ENCODE results near the gene MYPOP. TPM values are rescaled to one million over a fixed set of nuclear protein-coding genes. Genes with fewer than 3 reads are reported as not detected.

MYPOP gene
- total RNA-seq, 4 donors from 2014 or later: 1.8 to 4.3 (median 3.0) TPM

DNA sequence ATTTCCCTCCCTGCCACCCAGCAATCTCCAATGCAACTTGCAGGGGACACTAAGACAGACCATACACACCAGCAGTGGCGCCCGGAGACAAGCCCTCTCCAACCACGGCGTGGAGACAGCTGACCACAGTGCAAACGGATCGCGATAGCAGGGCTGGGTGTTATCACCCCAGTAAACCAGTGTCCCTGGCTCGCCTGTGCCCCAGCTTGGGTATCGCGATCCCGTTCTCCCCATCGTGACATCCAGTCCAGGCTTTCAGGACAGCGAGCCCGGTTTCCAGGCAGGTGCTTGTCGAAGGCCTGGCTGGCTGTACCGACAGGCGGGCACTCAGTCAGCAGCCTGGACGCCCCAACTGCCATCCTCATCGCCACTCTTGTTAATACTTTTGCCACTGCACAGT is 32.9 kb upstream of the MYPOP start:
- no peaks in the 10 kb centered on the region for H3K9me3 ChIP-seq
- H3K27ac ChIP-seq: no peak overlapping the region
- intact Hi-C loops (cut with DNase I): no loop called here
- H3K4me3 ChIP-seq (replicated peaks in 1 of 3): no peak overlapping the region
- WGBS, 2 donors: 61 to 67% methylated on average over 14 to 19 of the region's 19 CpGs
- no peaks in the 10 kb centered on the region for H3K36me3 ChIP-seq
- TF ChIP-seq POLR2A (IDR thresholded peaks at IDR 0.05) (no peak), CTCF (IDR thresholded peaks at IDR 0.05) (no peak)
- H3K27me3 ChIP-seq: no peaks in the 10 kb centered on the region
- no peak for DNase-seq
- no peaks in the 10 kb centered on the region for H3K4me1 ChIP-seq

DNA sequence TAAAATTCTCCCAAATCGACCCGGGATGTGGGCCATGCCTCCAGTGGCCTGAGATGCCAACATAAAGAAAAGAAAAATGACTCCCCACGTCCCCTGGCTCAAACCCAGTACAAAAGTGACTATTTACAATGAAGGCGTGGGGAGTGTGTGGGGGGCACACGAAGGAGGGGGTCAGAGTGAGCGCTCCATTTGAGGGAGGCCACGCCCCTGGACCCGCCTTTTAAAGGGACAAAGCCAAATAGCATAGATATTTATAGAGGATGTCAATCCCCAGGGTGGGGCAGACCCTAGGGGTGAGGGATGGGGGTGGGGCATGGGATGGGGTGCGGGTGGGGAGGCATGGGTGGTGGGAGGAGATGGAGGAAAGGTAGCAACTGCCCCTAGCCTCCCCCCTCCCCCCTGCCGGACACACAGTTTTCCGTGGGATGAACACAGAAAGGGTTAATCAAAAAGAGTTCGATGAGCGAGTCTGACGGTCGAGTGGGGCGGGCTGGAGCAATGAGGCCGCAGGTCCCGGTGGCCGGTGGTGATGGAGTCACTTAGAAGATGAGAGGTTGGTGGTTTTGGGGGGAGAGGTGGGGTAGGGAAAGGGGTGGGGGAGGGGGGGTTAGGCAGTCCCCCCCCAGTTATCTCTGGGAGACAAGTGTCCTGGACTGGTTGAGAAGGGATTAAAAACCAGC is 32.3 kb upstream of the MYPOP start:
- Histone ChIP-seq H3K9me3 (no peaks in the 10 kb centered on the region), H3K27me3 (no peaks in the 10 kb centered on the region), H3K4me1 (no peaks in the 10 kb centered on the region), H3K27ac (no peak overlapping the region), H3K4me3 (replicated peaks in 1 of 3) (no peak overlapping the region), H3K36me3 (no peaks in the 10 kb centered on the region)
- no peak for TF ChIP-seq CTCF (IDR thresholded peaks at IDR 0.05)
- TF ChIP-seq POLR2A (IDR thresholded peaks at IDR 0.05): no peak
- intact Hi-C loops (cut with DNase I): no loop called here
- 33 to 36% methylated on average over 19 of the region's 19 CpGs for WGBS, 2 donors
- no peak for DNase-seq

- H3K27ac ChIP-seq: no peak overlapping the region
- H3K9me3 ChIP-seq: no peaks in the 10 kb centered on the region
- DNase-seq: no peak
- intact Hi-C loops (cut with DNase I): no loop called here
- H3K36me3 ChIP-seq: no peaks in the 10 kb centered on the region
- 67 to 71% methylated on average over 9 of the region's 9 CpGs for WGBS, 2 donors
- no peaks in the 10 kb centered on the region for H3K27me3 ChIP-seq
- H3K4me1 ChIP-seq: no peaks in the 10 kb centered on the region
- TF ChIP-seq POLR2A (IDR thresholded peaks at IDR 0.05) (no peak), CTCF (IDR thresholded peaks at IDR 0.05) (no peak)
- no peak overlapping the region for H3K4me3 ChIP-seq (replicated peaks in 1 of 3)
Observed at GRCh38 chr19:45933759-45934158, 31.3 kb upstream of the MYPOP start.

DNA sequence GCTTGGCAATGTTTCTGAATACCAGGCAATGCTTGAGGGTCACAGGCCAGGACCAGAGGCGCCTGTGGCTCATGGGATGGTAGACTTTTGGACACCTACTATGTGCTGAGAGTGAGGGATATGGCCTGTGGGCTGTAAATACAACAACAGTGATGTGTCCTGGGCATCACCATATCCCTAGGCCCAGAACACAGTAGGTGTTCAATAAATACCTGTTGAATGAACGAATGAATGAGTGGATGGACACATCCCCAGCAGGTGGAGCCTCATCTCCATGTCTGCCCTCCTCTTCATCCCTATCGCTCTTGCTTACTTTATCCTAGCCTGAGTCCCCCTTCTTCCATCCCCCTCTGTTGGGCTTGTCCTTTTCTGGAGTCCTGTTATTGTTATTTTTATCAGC is 28.6 kb upstream of the MYPOP start:
- no peak overlapping the region for H3K27ac ChIP-seq
- no peaks in the 10 kb centered on the region for H3K36me3 ChIP-seq
- intact Hi-C loops (cut with DNase I): no loop called here
- H3K4me1 ChIP-seq: peaks cover 0 to 3% of the 10 kb centered on the region in 2 donors
- WGBS, 2 donors: 61 to 77% methylated on average over 3 of the region's 3 CpGs
- no peaks in the 10 kb centered on the region for H3K9me3 ChIP-seq
- no peak for TF ChIP-seq POLR2A (IDR thresholded peaks at IDR 0.05)
- TF ChIP-seq CTCF (IDR thresholded peaks at IDR 0.05): no peak
- DNase-seq: no peak
- no peak overlapping the region for H3K4me3 ChIP-seq (replicated peaks in 1 of 3)
- no peaks in the 10 kb centered on the region for H3K27me3 ChIP-seq

- Histone ChIP-seq H3K36me3 (no peaks in the 10 kb centered on the region), H3K27me3 (no peaks in the 10 kb centered on the region), H3K4me3 (replicated peaks in 1 of 3) (no peak overlapping the region), H3K27ac (no peak overlapping the region), H3K9me3 (no peaks in the 10 kb centered on the region), H3K4me1 (peaks cover 0 to 3% of the 10 kb centered on the region in 2 donors)
- no peak for DNase-seq
- 72 to 75% methylated on average over 2 of the region's 2 CpGs for WGBS, 2 donors
- TF ChIP-seq CTCF (IDR thresholded peaks at IDR 0.05) (no peak), POLR2A (IDR thresholded peaks at IDR 0.05) (no peak)
- intact Hi-C loops (cut with DNase I): no loop called here
Observed at GRCh38 chr19:45929247-45929646, 26.8 kb upstream of the MYPOP start.
